ENCODE data around the gene SPC25. TPM values are rescaled to one million over a fixed set of nuclear protein-coding genes. Genes with fewer than 3 reads are reported as not detected.

SPC25 gene
- total and polyA plus RNA-seq, 9 of the 15 experiments (the other 6 are each of a cell fraction or from before 2014, with no cell fraction given): 44.8 to 100 (median 75.0) TPM

GRCh38 chr2:168851674-168852320 is 38.4 kb downstream of the SPC25 start (continued):
- TF ChIP-seq PRDM10 (IDR thresholded peaks at IDR 0.05; ENCODE audit: partially characterized antibody) (peak; percentile 45), NFIC (IDR thresholded peaks at IDR 0.05) (peak; percentile 99), TCF7L2 (IDR thresholded peaks at IDR 0.05; ENCODE audit: low read depth, low read length) (no peak; the same call in 1 of the 2 replicates), ZNF57 (CRISPR knock-in tag; IDR thresholded peaks at IDR 0.05) (no peak), POLR2AphosphoS5 (IDR thresholded peaks at IDR 0.05; ENCODE audit: control insufficient read depth, insufficient read depth, low read depth, low read length) (peak; percentile 98), DPF2 (IDR thresholded peaks at IDR 0.05) (peak; percentile 100), PHF8 (IDR thresholded peaks at IDR 0.05; ENCODE audit: borderline replicate concordance, low read length) (no peak), PHB2 (IDR thresholded peaks at IDR 0.05; ENCODE audit: low read depth) (peak; percentile 96), FOXM1 (IDR thresholded peaks at IDR 0.05; ENCODE audit: low read depth) (peak; percentile 83), FOXM1 (CRISPR knock-in tag; IDR thresholded peaks at IDR 0.05; ENCODE audit: low read depth) (no peak), CTBP1 (IDR thresholded peaks at IDR 0.05; ENCODE audit: borderline replicate concordance) (peak; percentile 99), NFYB (IDR thresholded peaks at IDR 0.05; ENCODE audit: extremely low read depth, insufficient read length) (no peak), FOXP1 (CRISPR knock-in tag; IDR thresholded peaks at IDR 0.05) (no peak), CCNT2 (IDR thresholded peaks at IDR 0.05; ENCODE audit: borderline replicate concordance, extremely low read depth, insufficient read length, low read depth, low read length) (peak; percentile 96), RAD51 (IDR thresholded peaks at IDR 0.05; ENCODE audit: borderline replicate concordance, low read depth) (peak; percentile 73), ZNF449 (CRISPR knock-in tag; IDR thresholded peaks at IDR 0.05) (0 out of 2 replicates have a peak, but pooled peaks have one; percentile 7), BACH1 (tag; IDR thresholded peaks at IDR 0.05) (no peak), CBFB (CRISPR knock-in tag; IDR thresholded peaks at IDR 0.05) (no peak), MXI1 (IDR thresholded peaks at IDR 0.05; ENCODE audit: low read depth, low read length) (peak; percentile 80), ZBED1 (IDR thresholded peaks at IDR 0.05) (no peak; the same call in 1 of the 2 replicates), HIVEP1 (CRISPR knock-in tag; IDR thresholded peaks at IDR 0.05) (no peak), PURB (CRISPR knock-in tag; IDR thresholded peaks at IDR 0.05; ENCODE audit: low read depth) (no peak), ZNF589 (CRISPR knock-in tag; IDR thresholded peaks at IDR 0.05; ENCODE audit: low read depth) (peak; percentile 76), HDAC3 (IDR thresholded peaks at IDR 0.05; ENCODE audit: borderline replicate concordance, partially characterized antibody) (peak; percentile 88)
- TF ChIP-seq, protein P1, sequence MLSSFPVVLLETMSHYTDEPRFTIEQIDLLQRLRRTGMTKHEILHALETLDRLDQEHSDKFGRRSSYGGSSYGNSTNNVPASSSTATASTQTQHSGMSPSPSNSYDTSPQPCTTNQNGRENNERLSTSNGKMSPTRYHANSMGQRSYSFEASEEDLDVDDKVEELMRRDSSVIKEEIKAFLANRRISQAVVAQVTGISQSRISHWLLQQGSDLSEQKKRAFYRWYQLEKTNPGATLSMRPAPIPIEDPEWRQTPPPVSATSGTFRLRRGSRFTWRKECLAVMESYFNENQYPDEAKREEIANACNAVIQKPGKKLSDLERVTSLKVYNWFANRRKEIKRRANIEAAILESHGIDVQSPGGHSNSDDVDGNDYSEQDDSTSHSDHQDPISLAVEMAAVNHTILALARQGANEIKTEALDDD (IDR thresholded peaks at IDR 0.05): peak; percentile 69; the same call in 1 of the 2 replicates

Measured in K562 (cell line).